ENCODE results near the gene NACAD.

GRCh38 chr7:45100761-45101480, 12.2 kb upstream of the NACAD start:
- TF ChIP-seq GATA2 (IDR thresholded peaks at IDR 0.05; ENCODE audit: low read depth, low read length) (no peak), GATA3 (IDR thresholded peaks at IDR 0.05; ENCODE audit: low read depth, low read length) (no peak)

Data from SH-SY5Y (cell line).